ENCODE results near the gene PIP5K1C. TPM values are rescaled to one million over a fixed set of nuclear protein-coding genes. Genes with fewer than 3 reads are reported as not detected.

Gene PIP5K1C
- total RNA-seq, 1 experiment from 2014 or later, result 13.3 TPM

GRCh38 chr19:3595521-3596061 is 104.7 kb downstream of the PIP5K1C start:
- Mint-ChIP-seq H3K4me3 (ENCODE audit: unreplicated experiment) (no peak overlapping the region), H3K27ac (ENCODE audit: low read depth, unreplicated experiment) (no peak overlapping the region), H3K9me3 (ENCODE audit: unreplicated experiment) (no peaks in the 10 kb centered on the region), H3K4me1 (ENCODE audit: insufficient read depth, unreplicated experiment) (no peaks in the 10 kb centered on the region), H3K36me3 (ENCODE audit: insufficient read depth, unreplicated experiment) (no peaks in the 10 kb centered on the region), H3K27me3 (ENCODE audit: insufficient read depth, unreplicated experiment) (no peaks in the 10 kb centered on the region)
- no TSS peak for BruUV-seq (replicated peaks)
- intact Hi-C loops (cut with micrococcal nuclease), result no loop called here
- DNase-seq (ENCODE audit: unreplicated experiment), result no peak
- POLR2A ChIA-PET, result no interaction called here
- TF ChIP-seq CTCF (IDR thresholded peaks at IDR 0.05; ENCODE audit: unreplicated experiment), result no peak
- CTCF ChIA-PET, result interaction anchor here (0.5 to 0.6 kb wide), 2 partner anchors 28 to 97 kb away, joined by 3 read pairs; no protein-coding TSS in a partner anchor

GRCh38 chr19:3593156-3593555 is 107.1 kb downstream of the PIP5K1C start:
- no peak overlapping the region for H3K27ac Mint-ChIP-seq (ENCODE audit: low read depth, unreplicated experiment)
- CTCF ChIA-PET, result interaction anchor here (0.6 kb wide), 1 partner anchor 26 kb away, joined by 3 read pairs; no protein-coding TSS in a partner anchor
- no peak overlapping the region for H3K4me3 Mint-ChIP-seq (ENCODE audit: unreplicated experiment)
- BruUV-seq (replicated peaks), result no TSS peak
- intact Hi-C loops (cut with micrococcal nuclease), result no loop called here
- no peaks in the 10 kb centered on the region for H3K9me3 Mint-ChIP-seq (ENCODE audit: unreplicated experiment)
- no peaks in the 10 kb centered on the region for H3K4me1 Mint-ChIP-seq (ENCODE audit: insufficient read depth, unreplicated experiment)
- POLR2A ChIA-PET, result no interaction called here
- DNase-seq (ENCODE audit: unreplicated experiment), result no peak
- H3K27me3 Mint-ChIP-seq (ENCODE audit: insufficient read depth, unreplicated experiment), result no peaks in the 10 kb centered on the region
- no peaks in the 10 kb centered on the region for H3K36me3 Mint-ChIP-seq (ENCODE audit: insufficient read depth, unreplicated experiment)
- TF ChIP-seq CTCF (IDR thresholded peaks at IDR 0.05; ENCODE audit: unreplicated experiment), result no peak

- Mint-ChIP-seq H3K36me3 (ENCODE audit: insufficient read depth, unreplicated experiment) (no peaks in the 10 kb centered on the region), H3K4me3 (ENCODE audit: unreplicated experiment) (no peak overlapping the region), H3K4me1 (ENCODE audit: insufficient read depth, unreplicated experiment) (no peaks in the 10 kb centered on the region), H3K9me3 (ENCODE audit: unreplicated experiment) (no peaks in the 10 kb centered on the region), H3K27me3 (ENCODE audit: insufficient read depth, unreplicated experiment) (no peaks in the 10 kb centered on the region), H3K27ac (ENCODE audit: low read depth, unreplicated experiment) (no peak overlapping the region)
- POLR2A ChIA-PET, result interaction anchor here (0.5 to 2.4 kb wide), 6 partner anchors 12 to 393 kb away, joined by 3 to 12 read pairs (median 3); partner anchors contain the start of genes DAPK3, EEF2 and HMG20B
- no peak for TF ChIP-seq CTCF (IDR thresholded peaks at IDR 0.05; ENCODE audit: unreplicated experiment)
- DNase-seq (ENCODE audit: unreplicated experiment), result no peak
- intact Hi-C loops (cut with micrococcal nuclease), result no loop called here
- BruUV-seq (replicated peaks), result no TSS peak
- CTCF ChIA-PET, result interaction anchor here (0.6 to 1.0 kb wide), 3 partner anchors 10 to 396 kb away, joined by 3 to 4 read pairs (median 3); no protein-coding TSS in a partner anchor
Observed at GRCh38 chr19:3591876-3592613, 108.2 kb downstream of the PIP5K1C start.

GRCh38 chr19:3590991-3591659 is 109.1 kb downstream of the PIP5K1C start:
- ChIA-PET CTCF (interaction anchor here (1.0 kb wide), 1 partner anchor 9 kb away, joined by 4 read pairs; no protein-coding TSS in a partner anchor), POLR2A (interaction anchor here (0.5 to 2.4 kb wide), 7 partner anchors 9 to 394 kb away, joined by 3 to 12 read pairs (median 3); partner anchors contain the start of genes EEF2 and HMG20B)
- no peak for DNase-seq (ENCODE audit: unreplicated experiment)
- Mint-ChIP-seq H3K4me3 (ENCODE audit: unreplicated experiment) (no peak overlapping the region), H3K36me3 (ENCODE audit: insufficient read depth, unreplicated experiment) (no peaks in the 10 kb centered on the region), H3K27me3 (ENCODE audit: insufficient read depth, unreplicated experiment) (no peaks in the 10 kb centered on the region), H3K27ac (ENCODE audit: low read depth, unreplicated experiment) (no peak overlapping the region), H3K9me3 (ENCODE audit: unreplicated experiment) (no peaks in the 10 kb centered on the region), H3K4me1 (ENCODE audit: insufficient read depth, unreplicated experiment) (no peaks in the 10 kb centered on the region)
- no peak for TF ChIP-seq CTCF (IDR thresholded peaks at IDR 0.05; ENCODE audit: unreplicated experiment)
- intact Hi-C loops (cut with micrococcal nuclease), result no loop called here
- BruUV-seq (replicated peaks), result no TSS peak

Data from MCF 10A (cell line).